Fibroblast of skin of left quadriceps (primary cell): ENCODE results near the gene PLXNB1.
"Not testable (repeated sequence)": the region's sequence is repeated elsewhere in the genome, so short reads cannot be mapped to it uniquely, and the experiment has no call there.

Experiments used
- DNase-seq, 2 experiments: peaks; one replicate each; pipeline ENCODE4 v3.0.0-alpha.2; 2013; ENCODE audit warnings: low read depth in 2 of 2

PLXNB1 gene

DNA sequence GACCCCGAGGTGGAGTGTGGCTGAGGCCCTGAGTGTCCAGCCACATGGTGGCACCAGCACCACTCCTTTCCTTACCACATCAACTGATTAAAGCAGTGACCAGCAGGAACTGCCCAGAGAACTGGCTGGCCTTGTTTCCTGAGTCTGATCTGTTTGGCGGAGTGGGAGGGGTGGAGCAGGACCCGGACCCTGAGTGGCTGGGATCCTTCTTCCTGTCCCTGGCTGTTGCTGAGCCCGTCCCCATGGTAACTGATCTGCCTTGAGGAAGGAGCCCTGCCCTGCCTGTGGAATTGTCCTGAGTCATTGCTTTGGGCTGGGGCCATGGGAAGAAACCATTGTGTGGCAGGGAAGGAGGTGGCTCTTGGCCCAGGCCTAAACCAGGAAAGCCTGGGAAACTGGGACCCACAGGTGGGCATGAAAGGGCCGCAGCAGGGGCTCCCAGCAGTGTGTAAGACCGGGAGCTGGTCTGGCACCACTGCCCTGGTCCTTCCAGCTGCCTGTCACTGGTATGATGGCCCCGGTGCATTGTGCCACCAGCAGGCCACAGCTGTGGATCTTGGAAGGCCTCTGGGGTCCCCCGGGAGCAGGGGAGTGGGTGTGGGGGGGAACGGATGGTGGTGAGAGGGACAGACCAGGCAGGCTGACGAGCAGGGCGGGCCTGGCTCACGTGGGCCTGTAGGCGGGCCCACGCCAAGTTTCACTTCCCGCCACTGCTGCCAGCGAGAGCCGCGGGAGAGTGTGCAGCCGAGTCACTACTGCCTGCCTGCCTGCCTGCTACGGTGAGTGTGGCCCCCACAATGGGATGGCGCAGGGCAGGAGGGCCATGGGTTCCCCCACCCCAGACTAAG lies 35.9 kb upstream of the PLXNB1 start:
- peak; percentile 94 to 96 for DNase-seq

DNA sequence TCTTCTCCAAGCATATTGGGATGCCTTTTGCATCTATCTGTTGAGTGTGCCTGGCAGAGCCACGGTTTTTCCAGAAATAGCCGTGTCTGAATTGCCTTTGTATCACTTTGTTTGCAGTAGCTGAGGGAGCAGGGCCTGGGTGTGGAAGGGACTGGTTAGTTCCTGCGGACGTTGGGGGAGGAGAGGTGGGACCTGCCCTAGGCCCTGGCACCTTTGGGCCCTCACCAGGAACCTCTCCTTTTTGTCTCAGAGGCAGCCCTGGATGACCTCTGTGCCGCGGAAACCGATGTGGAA lies 35.3 kb upstream of the PLXNB1 start:
- DNase-seq, result no peak

DNA sequence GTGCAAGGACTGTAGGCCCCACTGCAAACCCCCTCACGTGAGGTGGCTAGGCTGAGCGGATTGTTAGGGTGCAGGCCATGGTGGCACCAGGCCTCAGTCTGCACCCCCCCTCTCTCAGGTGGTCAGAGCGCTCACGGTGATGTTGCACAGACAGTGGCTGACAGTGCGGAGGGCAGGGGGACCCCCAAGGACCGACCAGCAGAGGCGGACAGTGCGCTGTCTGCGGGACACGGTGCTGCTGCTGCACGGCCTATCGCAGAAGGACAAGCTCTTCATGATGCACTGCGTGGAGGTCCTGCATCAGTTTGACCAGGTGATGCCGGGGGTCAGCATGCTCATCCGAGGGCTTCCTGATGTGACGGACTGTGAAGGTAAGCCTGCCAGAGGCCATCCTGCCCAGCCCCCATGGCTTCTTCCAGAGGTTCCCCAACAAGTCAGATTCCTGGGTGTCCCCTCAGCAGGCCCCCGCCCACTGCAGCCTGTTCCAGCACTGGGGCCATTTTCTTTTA lies 34.9 kb upstream of the PLXNB1 start:
- DNase-seq, result no peak

DNA sequence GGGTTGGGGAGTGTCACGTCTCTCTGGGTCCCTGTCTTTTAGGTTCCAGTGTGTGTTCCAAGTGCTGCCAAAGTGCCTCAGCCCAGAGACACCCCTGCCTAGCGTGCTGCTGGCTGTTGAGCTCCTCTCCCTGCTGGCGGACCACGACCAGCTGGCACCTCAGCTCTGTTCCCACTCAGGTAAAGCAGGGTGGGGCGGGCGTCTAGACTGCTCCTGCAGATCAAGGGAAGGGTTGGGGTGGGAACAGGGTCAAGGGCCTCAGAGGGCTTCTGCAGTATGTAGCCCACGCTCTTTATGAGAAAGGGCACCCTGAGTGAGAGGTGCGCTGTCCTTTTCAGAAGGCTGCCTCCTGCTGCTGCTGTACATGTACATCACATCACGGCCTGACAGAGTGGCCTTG lies 33.8 kb upstream of the PLXNB1 start:
- DNase-seq, result no peak

DNA sequence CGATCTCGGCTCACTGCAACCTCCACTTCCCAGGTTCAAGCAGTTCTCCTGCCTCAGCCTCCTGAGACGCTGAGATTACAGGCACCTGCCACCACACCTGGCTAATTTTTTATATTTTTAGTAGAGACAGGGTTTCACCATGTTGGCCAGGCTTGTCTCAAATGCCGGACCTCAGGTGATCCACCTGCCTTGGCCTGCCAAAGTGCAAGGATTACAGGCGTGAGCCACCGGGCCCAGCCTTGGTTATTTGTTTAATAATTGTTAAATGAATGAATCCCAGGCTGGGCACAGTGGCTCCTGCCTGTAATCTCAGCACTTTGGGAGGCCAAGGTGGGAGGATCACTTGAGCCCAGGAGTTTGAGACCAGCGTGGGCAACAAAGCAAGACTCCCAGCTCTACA lies 31.9 kb upstream of the PLXNB1 start:
- not testable (repeated sequence) for DNase-seq

DNA sequence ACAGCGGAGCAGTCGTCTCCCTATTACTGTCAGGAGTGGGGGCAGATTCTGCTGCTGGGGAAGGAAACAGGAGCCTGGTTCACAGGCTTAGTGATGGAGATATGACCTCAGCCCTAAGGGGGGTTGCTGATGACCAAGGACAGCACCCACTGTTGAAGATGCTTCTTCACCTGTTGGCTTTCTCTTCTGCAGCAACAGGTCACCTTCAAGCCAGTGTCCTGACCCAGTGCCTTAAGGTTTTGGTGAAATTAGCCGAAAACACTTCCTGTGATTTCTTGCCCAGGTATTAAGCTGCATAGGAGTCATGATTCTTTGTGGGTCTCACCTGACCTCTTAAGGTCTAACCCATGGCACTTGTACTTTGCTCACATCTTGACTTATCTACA lies 30.6 kb upstream of the PLXNB1 start:
- no peak for DNase-seq

DNA sequence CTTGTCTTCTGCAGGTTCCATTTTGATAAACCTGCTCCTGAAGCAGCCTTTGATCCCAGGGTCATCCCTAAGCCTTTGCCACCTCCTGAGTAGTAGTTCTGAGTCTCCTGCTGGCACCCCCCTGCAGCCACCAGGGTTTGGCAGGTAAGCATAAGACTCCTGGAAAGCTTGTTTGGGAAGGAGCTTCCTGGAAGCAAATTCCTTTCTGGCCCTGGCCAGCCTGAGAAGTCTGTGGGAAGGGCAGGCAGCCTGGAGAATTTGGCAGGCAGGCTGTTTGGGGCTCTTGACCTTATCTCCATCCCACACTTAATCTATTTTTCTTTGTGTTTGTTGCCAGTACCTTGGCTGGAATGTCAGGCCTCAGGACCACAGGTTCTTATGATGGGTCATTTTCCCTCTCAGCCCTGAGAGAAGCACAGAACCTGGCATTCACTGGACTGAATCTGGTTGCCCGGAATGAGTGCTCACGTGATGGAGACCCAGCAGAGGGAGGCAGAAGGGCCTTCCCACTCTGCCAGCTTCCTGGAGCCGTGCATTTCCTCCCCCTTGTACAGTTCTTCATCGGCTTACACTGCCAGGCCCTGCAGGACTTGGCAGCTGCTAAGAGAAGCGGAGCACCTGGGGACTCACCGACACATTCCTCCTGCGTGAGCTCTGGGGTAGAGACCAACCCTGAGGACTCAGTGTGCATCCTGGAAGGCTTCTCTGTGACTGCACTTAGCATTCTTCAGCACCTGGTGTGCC lies 30.1 kb upstream of the PLXNB1 start:
- DNase-seq, result no peak

DNA sequence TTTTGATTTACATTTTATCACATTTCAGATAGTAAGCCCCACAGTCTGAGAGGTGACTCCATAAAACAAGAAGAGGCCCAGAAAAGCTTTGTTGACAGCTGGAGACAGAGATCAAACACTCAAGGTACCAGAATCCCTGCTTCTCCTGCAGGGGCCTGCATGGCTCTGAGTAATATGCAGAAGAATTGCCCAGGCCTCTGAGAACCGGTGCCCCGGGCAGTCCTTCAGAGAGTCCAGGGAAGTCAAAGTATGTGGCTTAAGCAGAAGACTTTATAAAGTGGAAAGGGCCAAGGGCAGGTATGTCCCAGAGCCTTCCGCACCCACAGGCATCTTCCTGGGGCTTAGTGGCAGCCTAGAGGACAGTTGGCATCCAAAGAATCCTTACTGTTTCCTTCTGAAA lies 29.4 kb upstream of the PLXNB1 start:
- DNase-seq, result no peak

DNA sequence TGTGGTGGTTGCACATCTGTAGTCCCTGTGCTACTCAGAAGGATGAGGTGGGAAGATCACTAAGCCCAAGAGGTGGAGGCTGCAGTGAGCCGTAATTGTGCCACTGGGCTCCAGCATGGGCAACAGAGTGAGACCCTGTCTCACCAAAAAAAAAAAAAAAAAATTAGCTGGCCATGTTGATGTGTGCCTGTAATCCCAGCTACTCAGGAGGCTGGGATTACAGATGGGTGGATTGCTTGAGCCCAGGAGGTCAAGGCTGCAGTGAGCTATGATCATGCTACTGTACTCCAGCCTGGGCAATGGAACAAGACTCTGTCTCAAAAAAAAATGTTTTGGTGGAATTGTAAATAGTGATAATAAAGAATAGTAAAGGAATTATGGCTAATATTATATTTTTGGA lies 26.6 kb upstream of the PLXNB1 start:
- no peak for DNase-seq

DNA sequence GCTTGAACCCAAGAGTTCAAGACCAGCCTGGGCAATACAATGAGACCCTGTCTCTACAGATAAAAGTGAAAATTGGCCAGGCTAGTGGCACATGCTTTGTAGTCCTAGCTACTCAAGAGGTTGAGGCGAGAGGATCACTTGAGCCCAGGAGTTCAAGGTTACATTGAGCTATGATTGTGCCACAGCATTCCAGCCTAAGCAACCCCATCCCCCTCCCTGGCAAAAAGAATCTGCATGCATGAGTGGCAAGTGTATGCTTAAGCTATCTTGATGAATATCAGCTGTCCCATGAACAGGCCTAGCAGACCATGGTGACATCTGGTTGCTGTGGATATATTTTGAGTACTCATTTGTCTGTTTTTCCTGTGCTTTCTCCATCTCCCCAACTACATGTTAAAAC lies 21.4 kb upstream of the PLXNB1 start:
- DNase-seq, result no peak

DNA sequence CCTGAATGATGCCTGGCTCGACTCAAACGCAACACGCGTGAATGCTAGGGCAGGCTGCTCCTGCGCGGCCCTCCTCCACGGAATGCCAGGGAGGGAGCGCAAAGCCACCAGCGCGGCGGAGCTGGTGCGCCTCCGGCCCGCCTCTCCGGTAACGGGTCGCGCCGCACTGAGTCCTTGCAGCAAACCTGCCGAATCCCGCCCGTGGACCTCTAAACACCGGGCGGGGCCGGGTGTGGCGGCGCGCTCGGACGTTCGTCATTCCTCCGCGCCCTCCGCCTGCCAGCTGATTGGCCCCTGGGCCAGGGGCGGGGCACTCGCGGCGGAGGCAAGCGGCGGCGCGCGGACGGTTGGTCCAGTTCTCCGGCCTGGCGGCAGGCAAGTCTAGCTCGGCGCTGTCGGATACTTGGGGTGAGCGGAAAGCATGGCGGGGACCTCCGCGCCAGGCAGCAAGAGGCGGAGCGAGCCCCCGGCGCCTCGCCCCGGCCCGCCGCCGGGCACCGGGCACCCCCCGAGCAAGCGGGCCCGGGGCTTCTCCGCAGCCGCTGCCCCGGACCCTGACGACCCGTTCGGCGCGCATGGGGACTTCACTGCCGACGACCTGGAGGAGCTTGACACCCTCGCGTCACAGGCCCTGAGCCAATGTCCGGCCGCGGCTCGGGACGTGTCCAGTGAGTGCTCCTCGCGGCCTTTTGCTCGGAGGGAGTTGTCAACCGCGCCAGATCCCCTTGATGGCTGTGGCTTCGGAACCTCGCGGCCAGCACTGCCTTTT lies 16.7 kb upstream of the PLXNB1 start, which contains the start of gene ATRIP:
Gene ATRIP, plus strand, starts transcription at position 313 of the 769 bp plus-strand sequence. Its CDS starts 109 bp downstream, at position 422.
- DNase-seq, result peak; percentile 38 to 55

DNA sequence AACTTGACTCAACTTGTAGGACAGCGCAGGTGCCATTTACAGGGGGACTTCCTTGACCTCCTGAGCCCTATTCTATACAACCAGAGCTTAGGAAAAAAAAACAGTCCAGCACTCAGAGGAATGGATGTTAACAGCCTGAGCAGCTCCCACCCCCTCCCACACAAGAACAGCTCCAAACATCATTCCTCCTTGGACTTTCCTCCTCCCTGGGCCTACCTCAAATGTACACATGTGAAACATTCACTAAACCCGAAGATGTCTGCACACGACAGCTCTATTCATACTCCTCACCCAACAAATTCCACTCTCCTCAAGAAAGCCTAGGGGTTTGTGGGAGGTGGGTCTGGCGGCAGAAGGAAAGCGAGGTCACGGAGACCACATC lies 16.1 kb upstream of the PLXNB1 start:
- no peak for DNase-seq

DNA sequence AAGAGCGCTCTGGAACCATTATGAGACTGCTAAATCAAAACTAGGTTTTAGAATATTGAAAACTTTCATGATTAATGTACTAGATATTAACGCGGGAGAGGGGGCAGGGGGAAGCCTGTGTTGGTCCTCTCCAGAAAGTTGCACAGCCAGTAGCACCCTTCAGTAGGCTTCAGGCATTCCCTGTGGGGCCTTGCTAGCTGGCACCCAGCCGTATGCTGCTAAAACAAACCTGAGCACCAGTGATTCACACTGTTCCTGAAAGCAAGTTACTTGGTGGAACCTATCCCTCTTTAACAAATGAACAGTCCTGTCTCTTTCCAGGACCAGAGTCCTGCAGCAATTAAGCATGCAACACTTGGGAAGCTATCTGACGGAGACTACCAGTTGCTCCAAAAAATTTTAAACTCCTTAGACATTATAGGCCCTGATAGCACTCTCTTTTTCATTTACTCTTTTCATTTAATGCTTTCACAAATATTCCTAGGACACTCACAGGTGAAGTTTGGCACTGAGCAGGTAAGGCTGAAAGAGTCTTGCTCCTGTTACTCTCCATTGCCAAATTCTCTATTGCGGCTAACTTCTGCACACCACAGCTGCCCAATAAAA lies 15.5 kb upstream of the PLXNB1 start:
- no peak for DNase-seq

DNA sequence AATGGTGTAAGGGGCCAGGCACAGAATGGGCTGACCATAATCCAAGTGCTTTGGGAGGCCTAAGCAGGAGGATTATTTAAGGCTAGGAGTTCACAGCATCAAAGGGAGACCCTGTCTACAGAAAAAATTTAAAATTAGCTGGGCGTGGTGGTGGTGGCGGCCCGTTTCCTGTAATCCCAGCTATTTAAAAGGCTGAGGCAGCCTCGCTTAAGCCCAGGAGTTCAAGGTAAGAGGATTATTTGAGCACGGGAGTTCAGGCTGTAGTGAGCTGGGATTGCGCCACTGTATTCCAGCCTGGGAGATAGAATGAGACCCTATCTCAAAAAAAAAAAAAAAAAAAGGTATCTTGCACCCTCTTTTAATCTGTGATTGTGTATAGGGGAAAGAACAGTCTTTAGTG lies 12.1 kb upstream of the PLXNB1 start:
- DNase-seq, result no peak

DNA sequence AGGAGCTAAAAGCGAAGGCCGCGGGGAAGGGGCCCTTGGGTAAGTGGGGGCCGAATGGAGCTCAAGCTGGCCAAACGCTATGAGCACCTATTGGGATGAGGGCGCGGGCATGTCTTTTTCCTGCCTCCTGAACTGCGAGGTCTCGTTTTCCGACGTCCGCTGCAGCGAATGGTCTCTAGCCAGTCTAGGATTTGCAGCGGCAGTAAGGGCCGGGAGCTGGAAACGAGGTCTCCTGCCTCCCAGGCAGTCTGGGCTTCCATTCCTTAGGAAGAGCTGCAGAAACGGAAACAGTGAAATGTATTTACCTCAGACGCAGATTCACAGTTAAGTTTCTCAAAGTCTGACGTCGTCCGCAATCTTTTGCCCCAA lies 10.7 kb upstream of the PLXNB1 start:
- no peak for DNase-seq

DNA sequence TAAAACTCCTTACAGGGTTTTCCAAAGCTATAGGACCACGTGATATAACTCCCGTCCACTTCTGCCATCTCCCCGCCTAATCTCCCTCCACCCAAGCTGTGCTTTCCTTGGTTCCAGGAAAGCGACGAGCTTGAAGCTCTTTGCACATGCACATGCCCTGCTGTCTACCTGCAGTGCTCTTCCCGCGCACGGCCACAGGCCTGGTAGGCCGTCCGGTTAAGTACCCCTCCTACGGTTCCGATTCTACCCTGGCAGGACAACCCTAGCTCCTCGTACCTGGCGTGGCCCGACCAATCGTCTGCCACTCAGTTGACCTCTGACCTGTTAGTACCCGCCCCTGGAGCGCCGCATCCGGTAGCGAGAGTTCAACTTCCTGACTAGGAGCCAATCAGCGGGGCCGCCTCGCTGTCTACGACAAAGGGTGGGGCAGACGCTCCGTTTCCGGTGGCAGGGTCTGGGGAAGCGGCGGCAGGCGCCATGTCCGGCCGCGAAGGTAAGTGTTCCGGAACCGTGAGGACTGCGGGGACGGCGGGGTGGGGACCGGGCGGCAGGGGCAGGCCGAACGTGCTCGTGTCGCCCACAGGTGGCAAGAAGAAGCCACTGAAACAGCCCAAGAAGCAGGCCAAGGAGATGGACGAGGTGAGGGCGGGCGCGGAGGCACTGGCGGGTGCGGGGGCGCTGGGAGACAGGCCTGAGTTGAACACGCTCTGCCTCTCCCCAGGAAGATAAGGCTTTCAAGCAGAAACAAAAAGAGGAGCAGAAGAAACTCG lies 10.1 kb upstream of the PLXNB1 start, which contains the start of the genes CCDC51 and TMA7:
Gene CCDC51, minus strand, starts transcription at position 300 of the 770 bp plus-strand sequence. CDS start 4,991 bp downstream, outside the sequence.
Gene TMA7, plus strand, starts transcription at position 438 of the 770 bp plus-strand sequence. Its CDS starts 40 bp downstream, at position 478.
- peak; percentile 87 to 88 for DNase-seq

DNA sequence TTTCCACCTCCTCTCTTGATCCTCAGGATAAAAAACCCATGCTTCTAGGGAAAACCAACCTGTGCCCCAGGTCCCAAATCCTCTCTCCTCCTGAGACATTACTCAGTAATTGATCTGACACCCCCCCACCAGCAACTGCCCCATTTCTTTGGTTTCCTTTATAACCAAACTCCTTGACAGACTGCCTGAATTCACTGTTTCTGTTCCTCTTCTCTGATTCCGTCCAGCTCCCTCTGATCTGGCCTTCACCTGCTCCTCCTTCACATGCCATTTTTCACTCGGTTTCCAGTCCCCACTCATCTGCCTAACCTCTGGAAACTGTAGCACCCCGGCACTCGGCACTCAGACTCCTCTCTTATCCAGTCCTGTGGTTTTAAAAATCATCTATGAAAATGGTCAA lies 7.9 kb upstream of the PLXNB1 start:
- DNase-seq, result no peak

DNA sequence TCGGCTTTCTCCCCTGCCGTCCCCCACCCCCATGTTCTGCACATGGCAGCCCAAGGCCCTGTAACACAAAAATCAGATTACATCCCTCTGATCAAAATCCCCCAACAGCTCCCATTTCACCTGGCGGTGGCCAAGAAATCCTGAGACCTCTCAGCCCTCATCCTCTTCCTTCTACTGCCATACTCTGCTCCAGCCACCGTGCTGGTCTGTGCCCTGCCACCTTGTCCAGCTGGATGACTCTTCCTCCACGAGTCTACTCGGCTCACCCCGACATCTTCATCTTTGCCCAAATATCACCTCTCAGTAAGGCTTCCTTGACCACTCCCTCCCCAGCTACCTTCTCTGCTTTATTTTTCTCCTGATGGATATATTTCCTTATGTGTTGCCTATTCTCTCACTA lies 7.0 kb upstream of the PLXNB1 start:
- no peak for DNase-seq

DNA sequence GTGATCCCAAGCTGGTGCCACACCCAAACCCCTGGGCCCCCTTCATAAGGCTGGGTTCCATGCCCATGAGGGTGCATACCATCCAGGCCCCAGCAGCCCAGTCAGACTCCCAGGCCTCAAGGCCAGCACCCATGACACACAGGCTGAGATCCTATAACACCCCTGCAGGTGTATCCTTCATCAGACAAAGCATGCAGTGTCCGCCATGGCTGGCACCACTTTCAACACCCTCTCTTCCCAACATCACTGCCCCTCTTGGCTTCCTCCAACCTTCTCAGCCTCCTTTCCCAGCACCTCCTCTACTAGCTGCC lies 6.5 kb upstream of the PLXNB1 start:
- no peak for DNase-seq

DNA sequence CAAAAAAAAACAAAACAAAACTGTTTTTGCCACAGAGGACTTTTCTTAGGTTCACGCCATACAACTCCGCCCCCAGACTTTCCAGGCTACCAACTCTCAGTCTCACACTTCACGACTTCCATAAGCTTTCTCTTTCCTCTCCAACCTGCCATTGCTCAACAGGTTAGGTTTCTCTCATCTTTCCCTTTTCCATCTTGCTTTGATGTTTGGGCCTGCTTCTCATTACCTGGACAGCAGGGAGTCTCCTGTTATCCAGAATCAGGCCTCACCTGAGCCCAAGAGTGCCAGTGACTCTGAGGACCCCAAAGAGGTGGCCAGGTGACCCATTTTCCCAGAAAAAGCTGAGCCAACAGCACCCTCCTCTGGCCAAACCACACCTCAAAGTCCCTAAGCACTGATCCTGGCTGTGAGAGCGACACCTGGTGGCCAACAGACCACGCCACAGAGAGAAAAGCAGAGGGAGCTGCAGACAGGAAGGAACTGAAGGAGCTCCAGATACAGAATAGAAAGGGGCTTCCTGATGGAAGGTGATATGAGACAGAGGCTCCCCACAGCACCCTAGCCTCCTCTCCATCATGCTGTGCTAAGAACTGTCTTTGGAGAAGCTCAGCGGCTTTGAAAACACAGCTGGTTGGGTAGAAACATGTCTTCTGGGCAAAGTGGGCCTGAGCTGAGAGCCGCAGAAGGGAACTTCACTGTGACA lies 6.0 kb upstream of the PLXNB1 start:
- DNase-seq, result peak; percentile 56

DNA sequence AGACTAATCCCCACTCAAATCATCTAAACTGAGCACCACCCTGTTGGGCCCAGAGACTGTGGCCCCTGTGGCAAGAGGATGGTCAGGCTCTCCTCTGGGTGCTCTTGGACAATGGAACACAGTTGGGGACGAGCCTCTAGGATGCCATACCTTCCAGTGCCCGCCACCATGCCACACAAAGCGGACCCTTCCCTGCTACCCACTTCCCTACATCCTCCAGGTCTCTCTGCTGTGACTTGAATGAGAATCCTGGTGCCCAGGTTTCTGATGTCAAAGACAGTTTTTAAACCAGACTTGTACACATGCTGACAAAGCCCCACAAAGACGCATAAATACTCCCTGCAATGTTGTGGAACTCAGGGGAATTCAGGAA lies 5.3 kb upstream of the PLXNB1 start:
- no peak for DNase-seq
